HepG2 (cell line): ENCODE data around the gene RHBDD1. TPM values are rescaled to one million over a fixed set of nuclear protein-coding genes. Genes with fewer than 3 reads are reported as not detected.

Experiments
- GABPB1 ChIP-seq: IDR thresholded peaks from 2 replicates; pipeline ENCODE4 v1.6.1; 2016; ENCODE audit warnings: mild to moderate bottlenecking, missing genetic modification reagents, moderate library complexity, missing compliant biosample characterization
- GLI4 ChIP-seq: sonication (generic); formaldehyde crosslinking; IDR thresholded peaks from 2 replicates; pipeline ENCODE4 v1.5.1; 2020; ENCODE audit warnings: missing genetic modification reagents, mild to moderate bottlenecking, moderate library complexity, borderline replicate concordance
- IRF2 ChIP-seq: IDR thresholded peaks from 2 replicates; pipeline ENCODE4 v1.6.1; 2018; ENCODE audit warnings: missing genetic modification reagents, missing compliant biosample characterization
- JUN ChIP-seq: sonication (generic); formaldehyde crosslinking; IDR thresholded peaks from 2 replicates; pipeline ENCODE4 v1.4.0; 2020; ENCODE audit warnings: mild to moderate bottlenecking, missing genetic modification reagents
- KMT2A ChIP-seq: sonication (generic); formaldehyde crosslinking; IDR thresholded peaks from 2 replicates; pipeline ENCODE4 v1.4.0; 2020; ENCODE audit warnings: missing genetic modification reagents
- MIER2 ChIP-seq: IDR thresholded peaks from 2 replicates; pipeline ENCODE4 v1.6.1; 2016; ENCODE audit warnings: missing biosample characterization, missing genetic modification reagents
- NCOA5 ChIP-seq: sonication (generic); formaldehyde crosslinking; IDR thresholded peaks from 2 replicates; pipeline ENCODE4 v1.4.0; 2020; ENCODE audit warnings: missing genetic modification reagents
- ZFP82 ChIP-seq: sonication (generic); formaldehyde crosslinking; IDR thresholded peaks from 2 replicates; pipeline ENCODE4 v1.5.1; 2020; ENCODE audit warnings: mild to moderate bottlenecking, missing genetic modification reagents, borderline replicate concordance
- ZKSCAN1 ChIP-seq: fragments of 150-350 bp; IDR thresholded peaks from 2 replicates; pipeline ENCODE4 v1.6.1; 2014; ENCODE audit warnings: low read length
- ZMAT3 ChIP-seq: sonication (generic); formaldehyde crosslinking; conservative IDR thresholded peaks from 2 replicates; pipeline ENCODE4 v1.7.0; 2021; ENCODE audit warnings: missing genetic modification reagents
- polyA plus RNA-seq, 8 experiments: library from polyadenylated mRNA; depleted of rRNA in 3 of 8; stranded (reverse) in 7 of 8; unstranded in 1 of 8; fragments of >200 nt; fragmentation: Illumina TruSeq in 4 of 8; extraction: Trizol in 4 of 8; gene quantifications; 2 replicates each; pipeline versions ENCODE4 v1.2.1 to v1.2.3, GENCODE V29; 2011 to 2016; ENCODE audit warnings: low read depth in 4 of 8, missing spikeins in 1 of 8, mixed read lengths in 1 of 8; ENCODE audit not compliant: insufficient read depth in 1 of 8
- total RNA-seq, 5 experiments: library from RNA; depleted of rRNA; stranded (reverse); fragments of >200 nt; fragmentation: Illumina TruSeq; extraction: Trizol; gene quantifications; 2 replicates each; pipeline ENCODE4 v1.2.3, GENCODE V29; 2016; ENCODE audit warnings: low read depth in 1 of 5
- TF ChIP-seq, protein P1 (sequence below): IDR thresholded peaks from 2 replicates; pipeline ENCODE4 v1.6.1; 2016; ENCODE audit warnings: low read depth
- TF ChIP-seq, protein P2 (sequence below): sonication (generic); formaldehyde crosslinking; IDR thresholded peaks from 2 replicates; pipeline ENCODE4 v1.5.0; 2020; ENCODE audit warnings: mild to moderate bottlenecking, missing genetic modification reagents, borderline replicate concordance
- TF ChIP-seq, protein P3 (sequence below): sonication (generic); formaldehyde crosslinking; IDR thresholded peaks from 2 replicates; pipeline ENCODE4 v1.4.0; 2020; ENCODE audit warnings: missing genetic modification reagents
- TF ChIP-seq, protein P4 (sequence below): sonication (generic); formaldehyde crosslinking; IDR thresholded peaks from 2 replicates; pipeline ENCODE4 v1.8.0; 2022; ENCODE audit warnings: missing genetic modification reagents, mild to moderate bottlenecking, borderline replicate concordance
- TF ChIP-seq, protein P5 (sequence below): sonication (generic); formaldehyde crosslinking; IDR thresholded peaks from 2 replicates; pipeline ENCODE4 v1.8.0; 2022; ENCODE audit warnings: missing genetic modification reagents, mild to moderate bottlenecking, inconsistent platforms, borderline replicate concordance

Gene RHBDD1
- total and polyA plus RNA-seq, 2 of the 13 experiments (the other 11 are each of a cell fraction or from before 2014, with no cell fraction given), result 8.2 to 9.5 TPM

DNA sequence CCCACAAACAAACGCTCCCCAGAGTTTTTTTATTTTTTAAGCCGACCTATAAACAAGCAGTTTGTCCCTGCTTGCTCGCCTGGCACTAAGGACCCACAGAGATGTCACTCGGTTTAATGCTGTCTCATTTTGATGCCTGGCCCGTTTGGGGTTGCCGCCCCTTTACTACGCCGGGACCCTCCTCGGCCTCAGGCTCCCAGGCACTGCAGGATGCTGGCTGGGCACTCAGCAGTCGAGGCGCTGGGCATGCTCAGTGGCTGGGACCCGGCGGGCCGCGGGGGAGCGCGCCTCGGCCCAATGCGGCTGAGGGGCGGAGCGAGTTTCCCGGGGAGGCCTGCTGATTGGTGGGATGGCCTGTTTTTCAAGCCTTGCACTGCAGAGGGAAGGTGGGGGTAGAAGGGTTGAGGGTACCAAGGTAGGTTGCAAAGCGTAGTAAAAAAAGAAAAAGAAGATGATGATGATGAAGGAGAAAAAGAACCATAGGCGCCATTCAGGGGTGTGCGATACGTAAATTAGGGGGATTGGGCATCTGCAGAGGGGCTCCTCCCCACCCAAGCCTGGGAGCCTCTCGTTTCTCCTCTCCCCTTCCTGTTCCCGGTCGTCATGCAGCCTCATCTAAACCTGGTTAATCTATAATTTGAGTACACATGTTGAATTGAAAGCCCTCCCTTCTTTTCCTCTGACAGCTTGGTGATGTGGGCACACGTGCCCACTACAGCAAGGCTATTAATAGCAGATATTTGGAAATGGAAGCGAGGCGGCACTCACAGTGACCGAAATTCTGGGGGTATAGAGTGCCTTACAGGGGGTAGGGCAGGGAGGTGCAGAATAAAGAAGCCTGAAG lies 34.7 kb upstream of the RHBDD1 start (continued):
- TF ChIP-seq, protein P1, sequence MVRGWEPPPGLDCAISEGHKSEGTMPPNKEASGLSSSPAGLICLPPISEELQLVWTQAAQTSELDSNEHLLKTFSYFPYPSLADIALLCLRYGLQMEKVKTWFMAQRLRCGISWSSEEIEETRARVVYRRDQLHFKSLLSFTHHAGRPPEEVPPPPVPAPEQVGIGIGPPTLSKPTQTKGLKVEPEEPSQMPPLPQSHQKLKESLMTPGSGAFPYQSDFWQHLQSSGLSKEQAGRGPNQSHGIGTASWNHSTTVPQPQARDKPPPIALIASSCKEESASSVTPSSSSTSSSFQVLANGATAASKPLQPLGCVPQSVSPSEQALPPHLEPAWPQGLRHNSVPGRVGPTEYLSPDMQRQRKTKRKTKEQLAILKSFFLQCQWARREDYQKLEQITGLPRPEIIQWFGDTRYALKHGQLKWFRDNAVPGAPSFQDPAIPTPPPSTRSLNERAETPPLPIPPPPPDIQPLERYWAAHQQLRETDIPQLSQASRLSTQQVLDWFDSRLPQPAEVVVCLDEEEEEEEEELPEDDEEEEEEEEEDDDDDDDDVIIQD (CRISPR knock-in tag), result no peak
- TF ChIP-seq GLI4 (CRISPR knock-in tag) (no peak), ZKSCAN1 (no peak), IRF2 (no peak; the same call in 1 of the 2 replicates), ZFP82 (CRISPR knock-in tag) (no peak), GABPB1 (CRISPR knock-in tag) (peak; percentile 80), JUN (no peak), NCOA5 (CRISPR knock-in tag) (no peak), MIER2 (CRISPR knock-in tag) (no peak), KMT2A (CRISPR knock-in tag) (peak; percentile 1; the same call in 1 of the 2 replicates), ZMAT3 (CRISPR knock-in tag) (0 out of 2 replicates have a peak, but pooled peaks have one; percentile 40)
- TF ChIP-seq, protein P2, sequence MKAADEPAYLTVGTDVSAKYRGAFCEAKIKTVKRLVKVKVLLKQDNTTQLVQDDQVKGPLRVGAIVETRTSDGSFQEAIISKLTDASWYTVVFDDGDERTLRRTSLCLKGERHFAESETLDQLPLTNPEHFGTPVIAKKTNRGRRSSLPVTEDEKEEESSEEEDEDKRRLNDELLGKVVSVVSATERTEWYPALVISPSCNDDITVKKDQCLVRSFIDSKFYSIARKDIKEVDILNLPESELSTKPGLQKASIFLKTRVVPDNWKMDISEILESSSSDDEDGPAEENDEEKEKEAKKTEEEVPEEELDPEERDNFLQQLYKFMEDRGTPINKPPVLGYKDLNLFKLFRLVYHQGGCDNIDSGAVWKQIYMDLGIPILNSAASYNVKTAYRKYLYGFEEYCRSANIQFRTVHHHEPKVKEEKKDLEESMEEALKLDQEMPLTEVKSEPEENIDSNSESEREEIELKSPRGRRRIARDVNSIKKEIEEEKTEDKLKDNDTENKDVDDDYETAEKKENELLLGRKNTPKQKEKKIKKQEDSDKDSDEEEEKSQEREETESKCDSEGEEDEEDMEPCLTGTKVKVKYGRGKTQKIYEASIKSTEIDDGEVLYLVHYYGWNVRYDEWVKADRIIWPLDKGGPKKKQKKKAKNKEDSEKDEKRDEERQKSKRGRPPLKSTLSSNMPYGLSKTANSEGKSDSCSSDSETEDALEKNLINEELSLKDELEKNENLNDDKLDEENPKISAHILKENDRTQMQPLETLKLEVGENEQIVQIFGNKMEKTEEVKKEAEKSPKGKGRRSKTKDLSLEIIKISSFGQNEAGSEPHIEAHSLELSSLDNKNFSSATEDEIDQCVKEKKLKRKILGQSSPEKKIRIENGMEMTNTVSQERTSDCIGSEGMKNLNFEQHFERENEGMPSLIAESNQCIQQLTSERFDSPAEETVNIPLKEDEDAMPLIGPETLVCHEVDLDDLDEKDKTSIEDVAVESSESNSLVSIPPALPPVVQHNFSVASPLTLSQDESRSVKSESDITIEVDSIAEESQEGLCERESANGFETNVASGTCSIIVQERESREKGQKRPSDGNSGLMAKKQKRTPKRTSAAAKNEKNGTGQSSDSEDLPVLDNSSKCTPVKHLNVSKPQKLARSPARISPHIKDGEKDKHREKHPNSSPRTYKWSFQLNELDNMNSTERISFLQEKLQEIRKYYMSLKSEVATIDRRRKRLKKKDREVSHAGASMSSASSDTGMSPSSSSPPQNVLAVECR (CRISPR knock-in tag), result peak; percentile 28; the same call in 1 of the 2 replicates
- TF ChIP-seq, protein P3, sequence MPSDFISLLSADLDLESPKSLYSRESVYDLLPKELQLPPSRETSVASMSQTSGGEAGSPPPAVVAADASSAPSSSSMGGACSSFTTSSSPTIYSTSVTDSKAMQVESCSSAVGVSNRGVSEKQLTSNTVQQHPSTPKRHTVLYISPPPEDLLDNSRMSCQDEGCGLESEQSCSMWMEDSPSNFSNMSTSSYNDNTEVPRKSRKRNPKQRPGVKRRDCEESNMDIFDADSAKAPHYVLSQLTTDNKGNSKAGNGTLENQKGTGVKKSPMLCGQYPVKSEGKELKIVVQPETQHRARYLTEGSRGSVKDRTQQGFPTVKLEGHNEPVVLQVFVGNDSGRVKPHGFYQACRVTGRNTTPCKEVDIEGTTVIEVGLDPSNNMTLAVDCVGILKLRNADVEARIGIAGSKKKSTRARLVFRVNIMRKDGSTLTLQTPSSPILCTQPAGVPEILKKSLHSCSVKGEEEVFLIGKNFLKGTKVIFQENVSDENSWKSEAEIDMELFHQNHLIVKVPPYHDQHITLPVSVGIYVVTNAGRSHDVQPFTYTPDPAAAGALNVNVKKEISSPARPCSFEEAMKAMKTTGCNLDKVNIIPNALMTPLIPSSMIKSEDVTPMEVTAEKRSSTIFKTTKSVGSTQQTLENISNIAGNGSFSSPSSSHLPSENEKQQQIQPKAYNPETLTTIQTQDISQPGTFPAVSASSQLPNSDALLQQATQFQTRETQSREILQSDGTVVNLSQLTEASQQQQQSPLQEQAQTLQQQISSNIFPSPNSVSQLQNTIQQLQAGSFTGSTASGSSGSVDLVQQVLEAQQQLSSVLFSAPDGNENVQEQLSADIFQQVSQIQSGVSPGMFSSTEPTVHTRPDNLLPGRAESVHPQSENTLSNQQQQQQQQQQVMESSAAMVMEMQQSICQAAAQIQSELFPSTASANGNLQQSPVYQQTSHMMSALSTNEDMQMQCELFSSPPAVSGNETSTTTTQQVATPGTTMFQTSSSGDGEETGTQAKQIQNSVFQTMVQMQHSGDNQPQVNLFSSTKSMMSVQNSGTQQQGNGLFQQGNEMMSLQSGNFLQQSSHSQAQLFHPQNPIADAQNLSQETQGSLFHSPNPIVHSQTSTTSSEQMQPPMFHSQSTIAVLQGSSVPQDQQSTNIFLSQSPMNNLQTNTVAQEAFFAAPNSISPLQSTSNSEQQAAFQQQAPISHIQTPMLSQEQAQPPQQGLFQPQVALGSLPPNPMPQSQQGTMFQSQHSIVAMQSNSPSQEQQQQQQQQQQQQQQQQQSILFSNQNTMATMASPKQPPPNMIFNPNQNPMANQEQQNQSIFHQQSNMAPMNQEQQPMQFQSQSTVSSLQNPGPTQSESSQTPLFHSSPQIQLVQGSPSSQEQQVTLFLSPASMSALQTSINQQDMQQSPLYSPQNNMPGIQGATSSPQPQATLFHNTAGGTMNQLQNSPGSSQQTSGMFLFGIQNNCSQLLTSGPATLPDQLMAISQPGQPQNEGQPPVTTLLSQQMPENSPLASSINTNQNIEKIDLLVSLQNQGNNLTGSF, result no peak
- TF ChIP-seq, protein P4, sequence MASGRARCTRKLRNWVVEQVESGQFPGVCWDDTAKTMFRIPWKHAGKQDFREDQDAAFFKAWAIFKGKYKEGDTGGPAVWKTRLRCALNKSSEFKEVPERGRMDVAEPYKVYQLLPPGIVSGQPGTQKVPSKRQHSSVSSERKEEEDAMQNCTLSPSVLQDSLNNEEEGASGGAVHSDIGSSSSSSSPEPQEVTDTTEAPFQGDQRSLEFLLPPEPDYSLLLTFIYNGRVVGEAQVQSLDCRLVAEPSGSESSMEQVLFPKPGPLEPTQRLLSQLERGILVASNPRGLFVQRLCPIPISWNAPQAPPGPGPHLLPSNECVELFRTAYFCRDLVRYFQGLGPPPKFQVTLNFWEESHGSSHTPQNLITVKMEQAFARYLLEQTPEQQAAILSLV (CRISPR knock-in tag), result peak; percentile 41; the same call in 1 of the 2 replicates
- TF ChIP-seq, protein P5, sequence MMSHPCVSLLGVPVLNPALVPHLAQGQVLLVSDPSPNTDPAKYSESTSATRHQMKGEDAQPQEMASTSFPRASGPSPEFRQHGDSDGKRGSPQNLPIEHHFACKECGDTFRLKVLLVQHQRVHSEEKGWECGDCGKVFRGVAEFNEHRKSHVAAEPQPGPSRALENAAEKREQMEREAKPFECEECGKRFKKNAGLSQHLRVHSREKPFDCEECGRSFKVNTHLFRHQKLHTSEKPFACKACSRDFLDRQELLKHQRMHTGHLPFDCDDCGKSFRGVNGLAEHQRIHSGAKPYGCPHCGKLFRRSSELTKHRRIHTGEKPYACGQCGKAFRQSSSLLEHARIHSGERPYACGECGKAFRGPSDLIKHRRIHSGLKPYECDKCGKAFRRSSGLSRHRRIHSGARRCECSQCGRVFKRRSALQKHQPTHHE (CRISPR knock-in tag), result peak; percentile 78; the same call in 1 of the 2 replicates
